Naive B cell (primary cell): ENCODE results near the gene DRAM2. TPM values are rescaled to one million over a fixed set of nuclear protein-coding genes. Genes with fewer than 3 reads are reported as not detected.

Experiments
- ATAC-seq, 2 donors: fragments of 150-1000 bp; cut with Tn5 transposase; 2 replicates each; pipeline ENCODE4 v1.10.0; 2021; ENCODE audit warnings: low read depth in 2 of 2, mild to moderate bottlenecking in 2 of 2, moderate library complexity in 2 of 2
- DNase-seq: peaks from one replicate; pipeline ENCODE4 v3.0.0; 2022
- H3K27ac Mint-ChIP-seq, 6 donors: one replicate each; pipeline ENCODE4 v1.8.0; 2020 to 2022; ENCODE audit warnings: mild to moderate bottlenecking in 6 of 6, mixed read lengths in 6 of 6, moderate library complexity in 5 of 6, inconsistent platforms in 2 of 6
- H3K27me3 Mint-ChIP-seq, 3 donors: one replicate each; pipeline ENCODE4 v1.8.0; 2021 to 2022; ENCODE audit warnings: mixed read lengths in 3 of 3, mild to moderate bottlenecking in 1 of 3
- H3K36me3 Mint-ChIP-seq, 2 donors: one replicate each; pipeline ENCODE4 v1.8.0; 2020 to 2022; ENCODE audit warnings: mixed read lengths in 2 of 2, inconsistent platforms in 1 of 2, mild to moderate bottlenecking in 1 of 2
- H3K4me1 Mint-ChIP-seq, 3 donors: one replicate each; pipeline ENCODE4 v1.8.0; 2020 to 2022; ENCODE audit warnings: mixed read lengths in 3 of 3, inconsistent platforms in 1 of 3, mild to moderate bottlenecking in 1 of 3, moderate library complexity in 1 of 3
- H3K4me3 Mint-ChIP-seq, 8 donors: one replicate each; pipeline ENCODE4 v1.8.0; 2020 to 2022; ENCODE audit warnings: mild to moderate bottlenecking in 8 of 8, mixed read lengths in 8 of 8, moderate library complexity in 8 of 8, inconsistent platforms in 2 of 8
- H3K9me3 Mint-ChIP-seq, 7 donors: one replicate each; pipeline ENCODE4 v1.8.0; 2020 to 2022; ENCODE audit warnings: mixed read lengths in 7 of 7, mild to moderate bottlenecking in 5 of 7, inconsistent platforms in 2 of 7, moderate library complexity in 1 of 7
- polyA plus RNA-seq, 6 donors: library from polyadenylated mRNA; unstranded; fragments of 300-500 nt; fragmentation: Illumina TruSeq; gene quantifications; one replicate each; pipeline ENCODE4 v1.2.3, GENCODE V29; 2021; ENCODE audit warnings: low read depth in 6 of 6

Gene DRAM2
- polyA plus RNA-seq, 6 donors from 2014 or later: 266 to 365 (median 332) TPM

DNA sequence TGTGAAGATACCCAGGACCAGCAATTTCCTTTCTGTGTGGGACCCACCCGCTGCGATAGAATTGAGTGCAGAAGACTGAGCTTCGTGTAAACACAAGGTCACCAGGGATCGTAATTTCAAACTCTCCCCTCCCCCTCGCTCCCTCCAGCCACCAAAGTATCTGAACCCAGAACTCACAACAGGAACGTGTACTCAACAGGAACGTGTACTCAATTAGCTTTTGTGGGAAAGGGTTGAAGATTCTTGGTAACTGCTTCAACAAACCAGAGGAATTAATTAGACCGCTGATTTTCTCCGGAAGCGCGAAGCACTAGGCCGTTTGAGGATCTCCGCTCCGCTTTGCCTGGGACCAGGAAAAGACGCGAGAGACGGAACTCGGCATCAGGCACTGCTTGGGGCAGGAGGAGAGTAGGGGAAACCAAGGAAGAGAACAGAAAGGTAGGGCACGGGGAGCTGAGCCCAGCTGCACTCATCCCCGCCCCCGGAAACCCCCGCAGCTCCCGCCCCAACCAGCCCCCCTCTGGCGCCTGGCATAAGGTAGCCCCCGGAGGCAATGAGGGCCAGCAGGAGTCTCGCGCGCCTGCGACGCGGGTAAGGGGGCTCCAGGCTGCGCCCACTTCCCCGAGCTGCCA is 453 bp downstream of the DRAM2 start:
- Mint-ChIP-seq H3K27me3 (no peaks in the 10 kb centered on the region), H3K4me1 (peaks cover 52 to 79% (median 66%) of the 10 kb centered on the region in 3 donors), H3K27ac (peak overlapping the region; percentile 96 to 100 (median 98)), H3K4me3 (peak overlapping the region; percentile 92 to 100 (median 98)), H3K9me3 (no peaks in the 10 kb centered on the region), H3K36me3 (peaks cover 15 to 20% of the 10 kb centered on the region in 2 donors)
- ATAC-seq: peak; percentile 67 to 68
- no peak for DNase-seq

DNA sequence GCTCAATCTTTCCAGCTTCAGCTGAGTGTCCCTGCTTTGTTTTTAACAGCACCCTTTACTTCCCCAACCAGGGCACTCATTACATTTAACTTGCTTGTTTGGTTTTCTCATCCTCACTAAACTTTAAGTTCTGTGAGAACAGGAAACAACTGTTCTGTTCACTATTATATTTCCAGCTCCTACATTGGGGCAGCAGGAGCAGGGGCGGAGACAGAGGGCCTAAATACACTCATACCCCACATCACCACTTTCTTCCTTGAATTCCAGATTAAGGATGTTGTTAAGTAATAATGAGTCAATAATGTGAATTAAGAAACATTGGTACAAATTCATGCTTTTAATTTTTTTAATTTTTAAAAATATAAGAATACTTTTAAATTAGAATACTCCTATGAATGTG is 6.0 kb downstream of the DRAM2 start:
- Mint-ChIP-seq H3K27ac (peak overlapping the region; percentile 85 to 98 (median 96)), H3K9me3 (peaks cover 0 to 6% (median 2%) of the 10 kb centered on the region in 7 donors), H3K27me3 (no peaks in the 10 kb centered on the region), H3K4me3 (peak overlapping the region; percentile 54 to 82 (median 64)), H3K36me3 (peaks cover 21% of the 10 kb centered on the region in 2 donors), H3K4me1 (peaks cover 51 to 91% (median 72%) of the 10 kb centered on the region in 3 donors)
- DNase-seq: no peak
- no peak for ATAC-seq

DNA sequence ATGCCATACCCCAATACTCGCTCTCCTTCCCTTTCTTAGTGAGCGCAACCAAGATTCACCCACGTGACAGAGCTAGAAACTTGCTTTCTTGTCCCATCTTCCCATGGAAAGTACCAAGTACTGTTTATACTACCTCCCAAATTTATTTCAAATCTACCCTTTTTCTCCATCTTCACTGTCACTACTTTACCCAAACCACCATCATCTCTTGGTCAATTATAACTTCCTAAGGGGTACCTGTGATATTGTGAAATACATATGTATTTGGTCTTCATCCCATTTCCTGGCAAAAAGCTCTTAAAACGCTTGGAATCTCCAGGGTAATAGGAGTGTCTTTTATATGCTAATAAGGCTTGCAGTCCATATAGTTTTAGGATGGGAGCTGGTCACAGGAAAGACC is 8.2 kb downstream of the DRAM2 start:
- Mint-ChIP-seq H3K27ac (peak overlapping the region; percentile 85 to 98 (median 96)), H3K36me3 (peaks cover 27 to 34% of the 10 kb centered on the region in 2 donors), H3K4me1 (peaks cover 49 to 93% (median 80%) of the 10 kb centered on the region in 3 donors), H3K9me3 (peaks cover 0 to 6% (median 2%) of the 10 kb centered on the region in 7 donors), H3K4me3 (peak overlapping the region; percentile 29 to 78 (median 64)), H3K27me3 (no peaks in the 10 kb centered on the region)
- DNase-seq (no peak), ATAC-seq (no peak)

DNA sequence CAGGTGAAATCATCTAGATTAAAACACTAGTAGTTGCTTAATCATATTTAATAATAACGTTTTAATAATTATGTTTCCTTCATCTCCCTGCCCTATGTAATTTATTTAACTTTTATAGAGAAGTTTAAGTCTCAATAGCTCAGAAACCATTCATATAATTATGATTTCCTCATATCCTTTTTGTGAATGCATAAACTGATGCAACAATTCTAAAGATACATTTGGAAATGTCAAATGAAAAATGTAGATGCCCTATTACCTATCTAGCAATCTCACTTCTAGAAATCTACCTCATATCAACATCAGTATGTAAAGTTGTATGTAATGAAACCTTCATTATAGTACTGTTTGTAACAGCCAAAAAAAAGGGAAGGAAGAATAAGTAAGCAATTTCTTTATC is 10.5 kb downstream of the DRAM2 start:
- Mint-ChIP-seq H3K36me3 (peaks cover 31 to 34% of the 10 kb centered on the region in 2 donors), H3K4me3 (peak overlapping the region; percentile 17 to 87 (median 68)), H3K9me3 (peaks cover 0 to 6% (median 2%) of the 10 kb centered on the region in 7 donors), H3K4me1 (peaks cover 41 to 90% (median 65%) of the 10 kb centered on the region in 3 donors), H3K27me3 (no peaks in the 10 kb centered on the region), H3K27ac (peak overlapping the region; percentile 88 to 99 (median 96))
- ATAC-seq (no peak), DNase-seq (no peak)

DNA sequence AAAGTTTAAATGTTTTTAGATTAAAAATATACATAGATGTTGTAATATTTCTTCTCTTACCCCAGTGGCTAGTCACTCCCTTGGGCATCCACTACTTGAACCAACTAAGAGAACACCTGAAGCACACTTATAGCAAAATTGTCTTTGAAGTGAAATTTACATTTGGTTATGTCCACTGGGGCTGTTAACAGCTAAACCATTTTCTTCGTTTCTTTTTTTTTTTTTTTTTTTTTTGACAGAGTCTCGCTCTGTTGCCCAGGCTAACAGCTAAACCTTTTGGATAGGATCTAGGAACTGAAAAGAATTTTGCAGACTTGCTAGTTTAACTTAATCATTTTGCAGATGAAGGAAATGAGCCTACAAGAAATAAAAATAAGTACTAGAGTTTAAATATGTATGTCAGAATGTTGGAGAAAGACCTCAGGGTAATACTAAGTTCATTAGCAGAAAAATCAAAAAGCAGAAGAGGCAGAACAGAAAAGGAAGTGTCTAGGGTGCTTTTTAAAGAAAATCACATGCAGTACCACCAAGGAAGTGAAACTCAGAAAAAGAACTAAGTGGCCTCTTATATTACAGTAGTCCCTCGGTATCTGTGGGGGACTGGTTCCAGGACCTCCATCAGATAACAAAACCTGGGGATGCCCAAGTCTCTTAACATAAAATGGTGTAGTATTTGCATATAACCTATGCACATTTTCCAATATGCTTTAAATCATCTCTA is 11.8 kb downstream of the DRAM2 start:
- ATAC-seq (peak; percentile 90 to 91), DNase-seq (peak; percentile 82)
- peaks cover 42 to 94% (median 65%) of the 10 kb centered on the region in 3 donors for H3K4me1 Mint-ChIP-seq
- H3K9me3 Mint-ChIP-seq: peaks cover 0 to 5% (median 2%) of the 10 kb centered on the region in 7 donors
- no peaks in the 10 kb centered on the region for H3K27me3 Mint-ChIP-seq
- H3K4me3 Mint-ChIP-seq: peak overlapping the region; percentile 54 to 93 (median 82)
- peaks cover 43 to 44% of the 10 kb centered on the region in 2 donors for H3K36me3 Mint-ChIP-seq
- H3K27ac Mint-ChIP-seq: peak overlapping the region; percentile 88 to 99 (median 96)

DNA sequence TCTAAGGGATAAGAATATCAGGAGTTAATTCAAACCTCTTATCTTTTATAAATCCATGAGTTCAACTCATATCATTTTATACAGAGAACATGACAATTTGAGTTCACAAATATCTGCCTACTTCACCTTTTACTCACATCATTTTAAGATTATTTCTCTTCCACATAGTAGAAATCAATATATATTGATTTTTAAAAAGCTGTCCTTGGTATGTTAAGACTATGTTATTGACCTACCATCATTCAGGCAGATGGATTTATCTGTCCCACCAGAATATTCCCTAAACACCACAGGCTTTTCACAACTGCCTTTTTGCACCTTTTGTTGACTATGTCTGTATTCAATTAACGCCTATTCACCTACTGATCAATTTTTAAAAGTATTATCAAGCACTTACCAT is 13.5 kb downstream of the DRAM2 start:
- peak overlapping the region; percentile 84 to 97 (median 94) for H3K27ac Mint-ChIP-seq
- DNase-seq (no peak), ATAC-seq (no peak)
- H3K4me3 Mint-ChIP-seq: peak overlapping the region; percentile 10 to 77 (median 61)
- H3K36me3 Mint-ChIP-seq: peaks cover 47 to 50% of the 10 kb centered on the region in 2 donors
- H3K4me1 Mint-ChIP-seq: peaks cover 39 to 90% (median 60%) of the 10 kb centered on the region in 3 donors
- no peaks in the 10 kb centered on the region for H3K9me3 Mint-ChIP-seq
- H3K27me3 Mint-ChIP-seq: no peaks in the 10 kb centered on the region

DNA sequence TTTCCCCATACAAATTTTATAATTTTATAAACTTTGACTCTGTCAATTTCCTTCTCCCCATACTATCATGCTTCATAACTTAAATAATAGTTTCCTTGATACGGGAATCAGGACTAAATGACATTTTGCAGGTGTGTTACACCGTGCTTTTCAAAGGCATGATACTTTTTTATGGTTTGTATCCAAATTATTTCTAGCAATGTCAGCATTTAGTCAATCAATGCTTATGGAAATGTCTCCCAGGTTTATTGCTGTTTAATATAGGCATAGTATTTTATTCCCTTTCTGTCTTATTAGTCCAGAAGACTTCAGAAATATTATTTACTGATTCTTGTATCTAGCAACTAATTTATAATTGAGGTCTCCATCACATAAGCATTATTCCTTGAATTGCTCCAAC is 23.4 kb downstream of the DRAM2 start:
- peaks cover 0 to 24% of the 10 kb centered on the region in 2 donors for H3K36me3 Mint-ChIP-seq
- peaks cover 9 to 18% (median 12%) of the 10 kb centered on the region in 3 donors for H3K4me1 Mint-ChIP-seq
- no peaks in the 10 kb centered on the region for H3K9me3 Mint-ChIP-seq
- no peak for ATAC-seq
- no peak overlapping the region for H3K4me3 Mint-ChIP-seq
- no peak for DNase-seq
- H3K27me3 Mint-ChIP-seq: no peaks in the 10 kb centered on the region
- H3K27ac Mint-ChIP-seq: peak overlapping the region in 4 of 6 donors; percentile 36 to 47 (median 40)

DNA sequence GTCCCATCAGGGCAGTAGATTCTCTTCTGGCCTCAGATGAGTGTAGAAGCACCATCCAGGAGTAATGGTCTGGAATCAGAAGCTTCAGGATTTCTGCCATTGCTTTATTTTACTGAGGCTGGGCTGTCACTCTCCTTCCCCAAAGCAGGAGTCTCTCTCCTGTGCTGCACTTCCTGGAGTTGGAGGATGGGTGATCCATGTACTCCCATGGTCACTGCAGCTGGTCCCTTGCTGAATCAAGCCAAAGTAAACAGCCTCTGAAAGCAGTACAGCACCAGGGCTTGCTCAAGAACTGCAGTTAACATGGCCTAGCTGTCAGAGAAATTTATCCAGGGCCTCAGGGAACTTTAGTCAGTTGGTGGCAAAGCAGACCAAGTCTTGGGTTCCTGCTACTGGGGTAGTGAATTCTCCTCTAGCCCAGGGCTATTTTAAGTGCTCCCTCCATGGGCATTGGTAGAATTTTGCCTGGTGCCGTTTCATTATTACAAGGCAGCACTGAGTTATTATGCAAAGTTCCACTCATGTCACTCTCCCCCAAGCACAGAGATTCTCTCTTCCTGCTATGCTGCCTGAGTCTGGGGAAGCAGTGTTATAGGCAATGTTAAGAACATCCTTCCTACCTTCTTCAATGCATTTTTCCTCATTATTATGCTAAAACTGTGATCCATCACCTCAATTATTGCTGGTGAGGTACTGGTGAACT is 29.5 kb downstream of the DRAM2 start:
- no peak for ATAC-seq
- H3K27me3 Mint-ChIP-seq: no peaks in the 10 kb centered on the region
- peaks cover 9 to 14% (median 11%) of the 10 kb centered on the region in 3 donors for H3K4me1 Mint-ChIP-seq
- no peak overlapping the region for H3K4me3 Mint-ChIP-seq
- H3K27ac Mint-ChIP-seq: peak overlapping the region in 2 of 6 donors; percentile 7 to 68
- peaks cover 4 to 13% (median 11%) of the 10 kb centered on the region in 7 donors for H3K9me3 Mint-ChIP-seq
- H3K36me3 Mint-ChIP-seq: peaks cover 10 to 18% of the 10 kb centered on the region in 2 donors
- DNase-seq: no peak

DNA sequence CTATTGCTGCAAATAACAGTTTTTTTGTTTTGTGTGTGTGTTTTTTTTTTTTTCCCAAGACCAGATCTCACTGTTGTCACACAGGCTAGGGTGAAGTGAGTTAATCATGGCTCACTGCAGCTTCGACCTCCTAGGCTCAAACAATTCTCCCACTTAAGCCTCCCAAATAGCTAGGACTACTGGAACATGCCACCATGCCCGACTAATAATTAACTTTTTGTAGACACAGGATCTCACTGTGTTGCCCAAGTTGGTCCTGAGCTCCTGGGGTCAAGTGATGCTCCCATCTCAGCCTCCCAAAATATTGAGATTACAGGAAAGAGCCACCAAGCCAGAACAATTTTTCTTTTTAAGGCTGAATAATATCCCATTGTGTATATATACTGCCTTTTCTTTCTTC is 34.9 kb downstream of the DRAM2 start:
- peaks cover 24 to 38% of the 10 kb centered on the region in 2 donors for H3K36me3 Mint-ChIP-seq
- peaks cover 0 to 4% (median 0%) of the 10 kb centered on the region in 3 donors for H3K4me1 Mint-ChIP-seq
- ATAC-seq (no peak), DNase-seq (no peak)
- peak overlapping the region in 1 of 6 donors; percentile 54 for H3K27ac Mint-ChIP-seq
- H3K9me3 Mint-ChIP-seq: peaks cover 14 to 40% (median 26%) of the 10 kb centered on the region in 7 donors
- H3K4me3 Mint-ChIP-seq: no peak overlapping the region
- H3K27me3 Mint-ChIP-seq: no peaks in the 10 kb centered on the region

DNA sequence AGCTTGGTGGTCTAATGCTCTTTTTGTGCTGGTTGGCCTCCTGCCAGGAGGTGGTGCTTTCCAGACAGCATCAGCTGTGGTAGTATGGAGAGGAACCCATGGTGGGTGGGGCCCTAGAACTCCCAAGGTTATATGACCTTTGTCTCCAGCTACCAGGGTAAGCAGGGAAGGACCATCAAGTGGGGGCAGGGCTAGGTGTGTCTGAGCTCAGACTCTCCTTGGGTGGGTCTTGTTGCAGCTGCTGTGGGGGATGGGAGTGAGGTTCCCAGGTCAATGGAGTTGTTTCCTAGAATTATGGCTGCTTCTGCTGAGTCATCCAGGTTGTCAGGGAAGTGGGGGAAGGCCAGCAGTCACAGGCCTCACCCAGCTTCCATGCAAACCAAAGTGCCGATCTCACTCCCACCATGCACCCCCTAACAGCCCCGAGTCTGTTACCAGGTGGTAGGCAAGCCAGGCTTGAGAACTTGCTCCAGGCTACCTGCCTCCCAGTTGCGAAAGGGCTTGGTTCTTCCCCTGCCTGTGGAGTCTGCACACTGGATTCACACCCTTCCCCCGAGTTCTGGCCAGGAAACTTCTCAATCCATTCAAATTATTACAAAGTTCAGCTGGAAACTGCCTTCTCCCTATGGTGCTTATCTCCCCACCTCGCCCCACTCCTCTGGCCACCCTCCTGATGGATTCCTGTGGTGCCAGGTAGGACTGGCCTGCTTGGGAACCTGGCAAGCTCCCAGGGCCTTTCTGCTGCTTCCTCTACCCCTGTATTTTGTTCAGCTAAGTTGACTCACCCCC is 37.8 kb downstream of the DRAM2 start:
- H3K27ac Mint-ChIP-seq: peak overlapping the region in 1 of 6 donors; percentile 74
- H3K27me3 Mint-ChIP-seq: no peaks in the 10 kb centered on the region

DNA sequence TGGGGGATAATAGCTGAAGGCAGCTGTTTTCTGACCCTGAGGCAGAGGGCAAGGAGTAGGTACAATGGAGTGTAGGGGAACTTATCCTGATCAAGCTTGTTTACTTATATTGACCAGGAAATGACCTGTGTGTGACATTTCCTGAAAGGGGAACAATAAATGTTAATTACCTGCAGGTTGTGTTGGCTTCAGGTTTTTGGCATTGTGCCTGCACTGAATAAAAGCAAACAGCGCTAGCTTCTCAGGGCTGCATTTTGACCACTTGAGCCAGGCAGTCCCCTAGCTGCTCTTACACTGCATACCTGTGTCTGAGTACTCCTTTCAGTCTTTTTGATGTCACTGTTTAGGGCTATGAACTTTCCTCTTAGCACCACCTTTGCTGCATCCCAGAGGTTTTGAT is 40.6 kb downstream of the DRAM2 start:
- Mint-ChIP-seq H3K36me3 (peaks cover 24 to 59% of the 10 kb centered on the region in 2 donors), H3K27ac (no peak overlapping the region), H3K4me3 (no peak overlapping the region), H3K9me3 (peaks cover 25 to 73% (median 56%) of the 10 kb centered on the region in 7 donors), H3K27me3 (no peaks in the 10 kb centered on the region), H3K4me1 (peaks cover 0 to 4% (median 0%) of the 10 kb centered on the region in 3 donors)
- no peak for ATAC-seq
- DNase-seq: no peak

More for the DNA sequence above, 37.8 kb downstream of the DRAM2 start:
- peaks cover 22 to 55% (median 39%) of the 10 kb centered on the region in 7 donors for H3K9me3 Mint-ChIP-seq
- no peak for ATAC-seq
- peaks cover 0 to 4% (median 0%) of the 10 kb centered on the region in 3 donors for H3K4me1 Mint-ChIP-seq
- no peak for DNase-seq
- no peak overlapping the region for H3K4me3 Mint-ChIP-seq
- H3K36me3 Mint-ChIP-seq: peaks cover 29 to 49% of the 10 kb centered on the region in 2 donors

DNA sequence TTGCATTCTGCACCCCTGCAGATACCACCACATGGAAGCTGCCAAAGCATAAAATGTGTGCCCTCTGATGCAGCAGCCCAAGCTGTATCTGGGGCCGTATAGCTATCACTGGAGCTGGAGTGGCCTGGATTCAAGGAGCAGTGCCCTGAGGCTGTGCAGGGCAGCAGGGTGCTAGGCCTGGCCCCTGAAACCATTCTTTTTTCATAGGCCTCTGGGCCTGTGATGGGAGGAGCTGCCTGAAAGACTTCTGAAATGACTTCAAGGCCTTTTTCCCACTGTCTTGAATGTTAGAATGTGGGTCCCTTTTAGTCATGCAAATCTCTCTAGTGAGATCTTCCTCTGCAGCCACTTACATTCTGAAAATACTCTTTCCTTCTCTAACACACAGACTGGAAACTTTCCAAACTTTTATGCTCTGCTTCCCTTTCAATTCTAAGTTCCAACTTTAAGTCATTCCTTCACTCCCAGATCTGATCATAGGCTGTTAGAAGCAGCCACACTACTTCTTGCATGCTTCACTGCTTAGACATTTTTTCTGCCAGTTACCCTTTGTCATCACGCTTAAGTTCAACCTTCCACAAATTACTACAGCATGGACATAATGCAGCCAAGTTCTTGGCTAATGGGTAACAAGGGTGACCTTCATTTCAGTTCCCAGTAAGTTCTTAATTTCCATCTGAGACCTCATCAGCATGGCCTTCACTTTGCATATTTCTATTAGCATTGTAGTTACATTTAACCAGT is 42.4 kb downstream of the DRAM2 start:
- DNase-seq (no peak), ATAC-seq (no peak)
- Mint-ChIP-seq H3K27ac (no peak overlapping the region), H3K27me3 (no peaks in the 10 kb centered on the region), H3K4me3 (no peak overlapping the region), H3K36me3 (peaks cover 24 to 56% of the 10 kb centered on the region in 2 donors), H3K9me3 (peaks cover 25 to 76% (median 64%) of the 10 kb centered on the region in 7 donors), H3K4me1 (peaks cover 0 to 3% (median 0%) of the 10 kb centered on the region in 3 donors)
